Measurements from ENCODE around the gene DNAJB6.

GRCh38 chr7:157432957-157433576 lies 96.3 kb downstream of the DNAJB6 start:
- TF ChIP-seq CTCF (conservative IDR thresholded peaks at IDR 0.05; ENCODE audit: low read length) = peak; percentile 85
- no peak for TF ChIP-seq EZH2phosphoT487 (IDR thresholded peaks at IDR 0.05; ENCODE audit: borderline replicate concordance, low read depth, low read length)
